Bronchial epithelial cell (primary cell): ENCODE measurements around the gene SYNGR3. TPM values are rescaled to one million over a fixed set of nuclear protein-coding genes. Genes with fewer than 3 reads are reported as not detected.

Experiments
- DNase-seq: peaks from one replicate; pipeline ENCODE4 v3.0.0-alpha.2; 2010; ENCODE audit warnings: low read depth
- FAIRE-seq: peaks from 2 replicates; lab custom pipeline; 2011; peaks lifted over from hg19 to GRCh38; lab: Jason Lieb, UNC
- H3K27me3 ChIP-seq: 2 replicates; pipeline ENCODE4 v1.5.1; 2011; ENCODE audit warnings: low read length; ENCODE audit not compliant: control insufficient read depth, insufficient read depth
- H3K36me3 ChIP-seq: 2 replicates; pipeline ENCODE4 v1.5.1; 2011; ENCODE audit warnings: low read length; ENCODE audit not compliant: control insufficient read depth, insufficient read depth
- H3K4me3 ChIP-seq: 2 replicates; pipeline ENCODE4 v1.5.1; 2011; ENCODE audit warnings: mild to moderate bottlenecking, low read depth, low read length, control low read depth
- CTCF ChIP-seq: IDR thresholded peaks from 2 replicates; pipeline ENCODE4 v1.5.1; 2011; ENCODE audit warnings: mild to moderate bottlenecking, moderate library complexity, low read length, control low read depth, inconsistent platforms; ENCODE audit not compliant: insufficient read depth, severe bottlenecking
- total RNA-seq: library from RNA; depleted of rRNA; stranded (reverse); fragments of >200 nt; gene quantifications from 2 replicates; pipeline ENCODE4 v1.2.1, GENCODE V29; 2014

Gene SYNGR3
- total RNA-seq, 1 donor from 2014 or later, result 2.9 TPM

GRCh38 chr16:2024032-2024420 lies 34.3 kb downstream of the SYNGR3 start:
- FAIRE-seq (no peak), DNase-seq (no peak)
- Histone ChIP-seq H3K27me3 (peaks cover 10% of the 10 kb centered on the region), H3K36me3 (no peaks in the 10 kb centered on the region), H3K4me3 (no peak overlapping the region)
- TF ChIP-seq CTCF, result no peak

- Histone ChIP-seq H3K36me3 (no peaks in the 10 kb centered on the region), H3K4me3 (no peak overlapping the region), H3K27me3 (peaks cover 4% of the 10 kb centered on the region)
- DNase-seq (no peak), FAIRE-seq (no peak)
- no peak for TF ChIP-seq CTCF
Measured at GRCh38 chr16:2025251-2025650, 35.5 kb downstream of the SYNGR3 start.

GRCh38 chr16:2025878-2026460 lies 36.2 kb downstream of the SYNGR3 start:
- H3K27me3 ChIP-seq, result no peaks in the 10 kb centered on the region
- no peak for TF ChIP-seq CTCF
- DNase-seq, result no peak
- no peak for FAIRE-seq
- no peaks in the 10 kb centered on the region for H3K36me3 ChIP-seq
- H3K4me3 ChIP-seq, result no peak overlapping the region

- FAIRE-seq (no peak), DNase-seq (no peak)
- H3K27me3 ChIP-seq, result no peaks in the 10 kb centered on the region
- TF ChIP-seq CTCF, result no peak
- H3K36me3 ChIP-seq, result no peaks in the 10 kb centered on the region
- peak within 1 kb of the TSS; percentile 31 for H3K4me3 ChIP-seq
Measured at GRCh38 chr16:2026461-2027023, 36.8 kb downstream of the SYNGR3 start, which contains the start of gene NHERF2. Gene NHERF2 (plus strand): TSS chr16:2026902. CDS start chr16:2027006, 104 bp downstream.

GRCh38 chr16:2027024-2028010 lies 37.5 kb downstream of the SYNGR3 start:
- peak; percentile 82 for FAIRE-seq
- DNase-seq, result peak; percentile 33

More at GRCh38 chr16:2027024-2028010, 37.5 kb downstream of the SYNGR3 start:
- no peaks in the 10 kb centered on the region for H3K27me3 ChIP-seq
- no peaks in the 10 kb centered on the region for H3K36me3 ChIP-seq
- TF ChIP-seq CTCF, result no peak
- H3K4me3 ChIP-seq, result peak overlapping the region; percentile 31
